Caco-2 (cell line): ENCODE results near the gene APOL1. TPM values are rescaled to one million over a fixed set of nuclear protein-coding genes. Genes with fewer than 3 reads are reported as not detected.

Experiments
- BruUV-seq: library from RNA; stranded (reverse); fragments of 400-500 nt; replicated peaks from 2 replicates; lab custom pipeline; 2021; lab: Mats Ljungman, UMichigan
- CTCF ChIA-PET: fragments of 300-600 bp; sonication (Branson Sonifier 250); formaldehyde crosslinking; loops from one replicate; lab custom pipeline; 2022; ENCODE audit warnings: antibody characterized with exemption; lab: Charles Lee
- POLR2A ChIA-PET: fragments of 300-600 bp; sonication (Branson Sonifier 250); formaldehyde crosslinking; loops from one replicate; lab custom pipeline; 2022; ENCODE audit warnings: antibody characterized with exemption; lab: Charles Lee
- DNase-seq, 2 experiments: peaks; one replicate each; pipeline versions ENCODE4 v3.0.0 to v3.0.0-alpha.2; 2020 to 2022
- H3K27me3 ChIP-seq: replicated peaks from 2 replicates; pipeline ENCODE4 v1.6.0; 2011; ENCODE audit warnings: low read length; ENCODE audit not compliant: control insufficient read depth, insufficient read depth
- H3K36me3 ChIP-seq: 2 replicates; pipeline ENCODE4 v1.5.1; 2011; ENCODE audit warnings: low read length; ENCODE audit not compliant: control insufficient read depth, insufficient read depth
- H3K4me1 ChIP-seq: fragments of 250-450 bp; sonication (Bioruptor Pico); 2 replicates; pipeline ENCODE4 v1.5.1; 2020; ENCODE audit warnings: mild to moderate bottlenecking
- H3K4me3 ChIP-seq: 2 replicates; pipeline ENCODE4 v1.5.1; 2011; ENCODE audit warnings: low read depth, mild to moderate bottlenecking, control low read depth, low read length
- H3K9me3 ChIP-seq: fragments of 250-450 bp; sonication (Bioruptor Pico); 2 replicates; pipeline ENCODE4 v1.5.1; 2020; ENCODE audit warnings: mild to moderate bottlenecking, moderate library complexity
- H3K27ac Mint-ChIP-seq: one replicate; pipeline ENCODE4 v1.8.0; 2022; ENCODE audit warnings: mixed read lengths; ENCODE audit not compliant: unreplicated experiment
- H3K27me3 Mint-ChIP-seq: one replicate; pipeline ENCODE4 v1.8.0; 2022; ENCODE audit warnings: mixed read lengths; ENCODE audit not compliant: insufficient read depth, unreplicated experiment
- H3K36me3 Mint-ChIP-seq: one replicate; pipeline ENCODE4 v1.8.0; 2022; ENCODE audit warnings: mild to moderate bottlenecking, mixed read lengths; ENCODE audit not compliant: insufficient read depth, unreplicated experiment
- H3K4me1 Mint-ChIP-seq: one replicate; pipeline ENCODE4 v1.8.0; 2022; ENCODE audit warnings: low read depth, mixed read lengths; ENCODE audit not compliant: unreplicated experiment
- H3K4me3 Mint-ChIP-seq: one replicate; pipeline ENCODE4 v1.8.0; 2022; ENCODE audit warnings: mild to moderate bottlenecking, moderate library complexity, mixed read lengths; ENCODE audit not compliant: unreplicated experiment
- H3K9me3 Mint-ChIP-seq: one replicate; pipeline ENCODE4 v1.8.0; 2022; ENCODE audit warnings: mixed read lengths; ENCODE audit not compliant: unreplicated experiment
- CTCF ChIP-seq, 2 experiments: fragments of 200-600 bp in 1 of 2; IDR thresholded peaks; 1 replicate in 1 of 2; 2 replicates in 1 of 2; pipeline versions ENCODE4 v1.5.1 to v1.8.0; 2011 to 2022; ENCODE audit warnings: antibody characterized with exemption in 1 of 2, control low read depth in 1 of 2, inconsistent platforms in 1 of 2, low read depth in 1 of 2, low read length in 1 of 2, mild to moderate bottlenecking in 1 of 2, moderate library complexity in 1 of 2; ENCODE audit not compliant: insufficient read depth in 1 of 2, severe bottlenecking in 1 of 2, unreplicated experiment in 1 of 2
- intact Hi-C: fragments of 100-400 bp; cut with micrococcal nuclease; formaldehyde crosslinking; loops from one replicate; pipeline ENCODE4 v1.10.0; 2022; ENCODE audit not compliant: unreplicated experiment
- total RNA-seq: library from RNA; stranded (reverse); gene quantifications from 2 replicates; pipeline ENCODE4 v1.2.3, GENCODE V29; 2022

The APOL1 gene
- total RNA-seq, 1 experiment from 2014 or later, result 0.39 TPM

GRCh38 chr22:36239401-36240171 is 13.3 kb upstream of the APOL1 start, which contains the start of gene APOL2:
TSS of gene APOL2 (minus strand) at chr22:36239527. CDS start at chr22:36233162, 6,365 bp downstream.
- intact Hi-C loops, result no loop called here
- Mint-ChIP-seq H3K27ac (peak within 1 kb of the TSS; percentile 86), H3K36me3 (no peaks in the 10 kb centered on the region), H3K4me3 (peak within 1 kb of the TSS; percentile 89), H3K4me1 (peaks cover 14% of the 10 kb centered on the region), H3K27me3 (no peaks in the 10 kb centered on the region), H3K9me3 (no peaks in the 10 kb centered on the region)
- no peaks in the 10 kb centered on the region for H3K27me3 ChIP-seq
- ChIA-PET CTCF (interaction anchor here (0.6 to 1.8 kb wide), 17 partner anchors 11 to 290 kb away, joined by 3 to 13 read pairs (median 3); partner anchors contain the start of gene EIF3D), POLR2A (no interaction called here)
- no peaks in the 10 kb centered on the region for H3K4me1 ChIP-seq
- DNase-seq, result peak; percentile 87 to 92
- BruUV-seq, result no TSS peak
- no peaks in the 10 kb centered on the region for H3K36me3 ChIP-seq
- H3K4me3 ChIP-seq, result peak within 1 kb of the TSS; percentile 39
- TF ChIP-seq CTCF (IDR thresholded peaks at IDR 0.05; ENCODE audit: insufficient read depth in 1 of 2, low read depth in 1 of 2, low read length in 1 of 2, severe bottlenecking in 1 of 2, unreplicated experiment in 1 of 2), result peak; percentile 46 to 71
- peaks cover 3% of the 10 kb centered on the region; the same call in 1 of the 2 replicates for H3K9me3 ChIP-seq

GRCh38 chr22:36243986-36244385 is 8.9 kb upstream of the APOL1 start:
- H3K36me3 Mint-ChIP-seq, result no peaks in the 10 kb centered on the region
- CTCF ChIA-PET, result interaction anchor here (1.1 kb wide), 1 partner anchor 40 kb away, joined by 3 read pairs; no protein-coding TSS in a partner anchor
- no peak for DNase-seq
- H3K4me3 Mint-ChIP-seq, result no peak overlapping the region
- peaks cover 12% of the 10 kb centered on the region for H3K4me1 Mint-ChIP-seq
- no peak for TF ChIP-seq CTCF (IDR thresholded peaks at IDR 0.05; ENCODE audit: insufficient read depth in 1 of 2, low read depth in 1 of 2, low read length in 1 of 2, severe bottlenecking in 1 of 2, unreplicated experiment in 1 of 2)
- Histone ChIP-seq H3K27me3 (no peaks in the 10 kb centered on the region), H3K9me3 (peaks cover 3% of the 10 kb centered on the region; the same call in 1 of the 2 replicates), H3K4me1 (no peaks in the 10 kb centered on the region), H3K36me3 (no peaks in the 10 kb centered on the region), H3K4me3 (no peak overlapping the region)
- no peak overlapping the region for H3K27ac Mint-ChIP-seq
- intact Hi-C loops, result no loop called here
- POLR2A ChIA-PET, result no interaction called here
- no TSS peak for BruUV-seq
- no peaks in the 10 kb centered on the region for H3K27me3 Mint-ChIP-seq
- no peaks in the 10 kb centered on the region for H3K9me3 Mint-ChIP-seq

GRCh38 chr22:36244522-36245391 is 8.2 kb upstream of the APOL1 start:
- H3K9me3 Mint-ChIP-seq, result no peaks in the 10 kb centered on the region
- H3K36me3 ChIP-seq, result no peaks in the 10 kb centered on the region
- CTCF ChIA-PET, result no interaction called here
- H3K4me3 Mint-ChIP-seq, result no peak overlapping the region
- TF ChIP-seq CTCF (IDR thresholded peaks at IDR 0.05; ENCODE audit: insufficient read depth in 1 of 2, low read depth in 1 of 2, low read length in 1 of 2, severe bottlenecking in 1 of 2, unreplicated experiment in 1 of 2), result no peak
- no peak for DNase-seq
- POLR2A ChIA-PET, result no interaction called here
- H3K9me3 ChIP-seq, result peaks cover 3% of the 10 kb centered on the region; the same call in 1 of the 2 replicates
- no peak overlapping the region for H3K4me3 ChIP-seq
- H3K4me1 ChIP-seq, result no peaks in the 10 kb centered on the region
- no peaks in the 10 kb centered on the region for H3K27me3 Mint-ChIP-seq
- no TSS peak for BruUV-seq
- H3K27ac Mint-ChIP-seq, result no peak overlapping the region
- H3K4me1 Mint-ChIP-seq, result peaks cover 5% of the 10 kb centered on the region
- no peaks in the 10 kb centered on the region for H3K27me3 ChIP-seq
- no peaks in the 10 kb centered on the region for H3K36me3 Mint-ChIP-seq
- intact Hi-C loops, result no loop called here
